ENCODE data around the gene CERS1.

The CERS1 gene

DNA sequence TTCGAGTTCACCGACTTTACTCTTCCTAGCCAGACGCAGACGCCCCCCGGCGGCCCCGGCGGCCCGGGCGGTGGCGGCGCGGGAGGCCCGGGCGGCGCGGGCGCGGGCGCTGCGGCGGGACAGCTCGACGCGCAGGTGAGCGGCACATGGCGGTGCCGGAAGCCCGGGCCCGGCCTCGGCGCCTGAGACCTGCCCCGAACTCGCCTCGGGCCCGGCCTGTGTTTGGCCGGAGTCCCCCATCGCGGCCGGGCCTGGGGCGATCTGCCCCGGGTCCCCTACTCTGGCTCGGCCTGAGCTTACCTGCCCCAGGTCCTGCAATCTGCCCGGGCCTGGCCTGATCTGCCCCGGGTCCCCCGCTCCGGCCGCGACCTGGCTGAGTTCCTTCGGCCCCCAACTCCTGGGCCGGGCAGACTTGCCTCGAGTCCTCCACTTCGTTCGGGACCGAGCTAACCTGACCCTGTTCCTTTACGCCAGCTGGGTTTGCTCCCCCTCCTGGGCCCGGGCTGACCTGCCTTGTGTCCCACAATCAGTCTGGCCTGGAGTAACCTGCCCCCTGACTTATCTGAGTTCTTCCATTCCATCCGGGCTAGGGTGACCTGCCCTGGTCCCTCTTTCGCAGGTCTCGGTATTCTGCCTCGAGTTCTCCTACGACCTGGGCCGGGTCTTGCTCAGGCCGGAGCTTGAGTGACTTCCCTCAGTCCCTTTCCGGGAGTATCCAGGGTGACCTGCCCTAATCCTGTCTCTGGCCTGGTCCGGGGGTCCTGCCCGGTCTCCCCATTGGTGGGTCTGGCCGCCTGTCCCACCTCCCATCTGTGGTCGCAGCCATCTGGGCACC, 63.4 kb downstream of the CERS1 start:
- DNase-seq = no peak

GRCh38 chr19:18831524-18832305, 64.2 kb downstream of the CERS1 start, which contains the start of gene UPF1:
UPF1 (plus strand) TSS chr19:18831959; CDS start chr19:18832210, 251 bp downstream.
- DNase-seq = peak; percentile 65

GRCh38 chr19:18830488-18830887, 65.5 kb downstream of the CERS1 start:
- DNase-seq = no peak

GRCh38 chr19:18828786-18829185, 67.2 kb downstream of the CERS1 start:
- no peak for DNase-seq

Data from NCI-H526 treated with DMSO at 0.1 percent for 48 hours (cell line).